VCaP (cell line): ENCODE data around the gene GHITM.

Experiments used
- H3K27ac ChIP-seq: fragments of 450-650 bp; 2 replicates; pipeline ENCODE4 v1.5.1; 2017
- TF ChIP-seq, protein P1 (sequence below): fragments of 450-650 bp; conservative IDR thresholded peaks from 2 replicates; pipeline ENCODE4 v1.5.1; 2017; ENCODE audit warnings: mild to moderate bottlenecking, moderate library complexity

The GHITM gene

GRCh38 chr10:84201244-84201606, 61.9 kb downstream of the GHITM start:
- TF ChIP-seq, protein P1, sequence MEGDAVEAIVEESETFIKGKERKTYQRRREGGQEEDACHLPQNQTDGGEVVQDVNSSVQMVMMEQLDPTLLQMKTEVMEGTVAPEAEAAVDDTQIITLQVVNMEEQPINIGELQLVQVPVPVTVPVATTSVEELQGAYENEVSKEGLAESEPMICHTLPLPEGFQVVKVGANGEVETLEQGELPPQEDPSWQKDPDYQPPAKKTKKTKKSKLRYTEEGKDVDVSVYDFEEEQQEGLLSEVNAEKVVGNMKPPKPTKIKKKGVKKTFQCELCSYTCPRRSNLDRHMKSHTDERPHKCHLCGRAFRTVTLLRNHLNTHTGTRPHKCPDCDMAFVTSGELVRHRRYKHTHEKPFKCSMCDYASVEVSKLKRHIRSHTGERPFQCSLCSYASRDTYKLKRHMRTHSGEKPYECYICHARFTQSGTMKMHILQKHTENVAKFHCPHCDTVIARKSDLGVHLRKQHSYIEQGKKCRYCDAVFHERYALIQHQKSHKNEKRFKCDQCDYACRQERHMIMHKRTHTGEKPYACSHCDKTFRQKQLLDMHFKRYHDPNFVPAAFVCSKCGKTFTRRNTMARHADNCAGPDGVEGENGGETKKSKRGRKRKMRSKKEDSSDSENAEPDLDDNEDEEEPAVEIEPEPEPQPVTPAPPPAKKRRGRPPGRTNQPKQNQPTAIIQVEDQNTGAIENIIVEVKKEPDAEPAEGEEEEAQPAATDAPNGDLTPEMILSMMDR: no peak
- no peak overlapping the region for H3K27ac ChIP-seq

- no peak overlapping the region for H3K27ac ChIP-seq
These were observed 62.4 kb downstream of the GHITM start for GRCh38 chr10:84201682-84202081.

DNA sequence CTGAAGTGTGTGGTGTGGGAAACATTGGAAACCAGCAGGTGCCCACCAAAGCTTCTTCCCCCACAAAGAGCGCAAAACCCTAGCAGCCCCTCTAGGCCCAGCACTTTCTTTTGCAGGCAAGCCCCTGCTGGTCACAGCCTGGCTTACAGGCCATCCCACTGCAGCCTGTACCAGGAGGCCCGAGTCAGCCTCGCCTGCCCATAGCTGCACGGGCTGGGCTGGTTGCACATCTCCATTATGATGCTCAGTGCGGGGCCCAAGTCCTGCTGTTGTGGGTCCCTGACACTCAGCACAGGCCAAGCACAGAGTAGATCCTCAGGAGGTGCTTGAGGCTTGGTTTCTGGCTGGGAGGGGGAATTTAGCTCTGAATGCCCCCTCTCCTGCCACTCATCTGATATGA, 63.0 kb downstream of the GHITM start:
- TF ChIP-seq, protein P1: no peak

More at GRCh38 chr10:84201682-84202081, 62.4 kb downstream of the GHITM start:
- TF ChIP-seq, protein P1: no peak

More for the DNA sequence above, 63.0 kb downstream of the GHITM start:
- no peak overlapping the region for H3K27ac ChIP-seq
